ENCODE results near the gene SRXN1. TPM values are rescaled to one million over a fixed set of nuclear protein-coding genes. Genes with fewer than 3 reads are reported as not detected.
"Not testable (repeated sequence)": the region's sequence is repeated elsewhere in the genome, so short reads cannot be mapped to it uniquely, and the experiment has no call there.

Gene SRXN1
- total RNA-seq, 1 donor from 2014 or later = 12.6 TPM

DNA sequence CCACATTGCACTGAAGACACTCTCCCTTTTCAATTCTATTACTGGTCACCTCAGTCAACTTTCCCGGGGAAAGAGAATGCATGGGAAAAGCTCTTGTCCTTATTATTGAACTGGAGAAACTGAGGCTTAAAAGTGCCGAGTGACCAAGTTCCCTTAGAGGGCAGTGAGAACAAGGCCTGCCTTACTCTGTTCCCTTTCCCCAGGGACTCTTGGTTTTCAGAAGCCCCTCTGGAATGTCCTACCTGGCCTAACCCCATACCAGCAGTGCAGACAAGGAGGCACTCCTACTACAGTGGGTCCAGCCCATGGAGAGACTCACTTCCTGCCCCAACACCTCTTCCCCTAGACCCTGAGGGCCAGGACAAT is 6.1 kb downstream of the SRXN1 start:
- Mint-ChIP-seq H3K9me3 (no peaks in the 10 kb centered on the region), H3K27me3 (ENCODE audit: low read depth) (peaks cover 3% of the 10 kb centered on the region), H3K4me1 (peaks cover 17% of the 10 kb centered on the region), H3K4me3 (no peak overlapping the region), H3K27ac (ENCODE audit: unreplicated experiment) (no peak overlapping the region), H3K36me3 (ENCODE audit: low read depth) (peaks cover 5% of the 10 kb centered on the region)
- no peak for DNase-seq (ENCODE audit: low read depth, low spot score)
- TF ChIP-seq, protein P1, sequence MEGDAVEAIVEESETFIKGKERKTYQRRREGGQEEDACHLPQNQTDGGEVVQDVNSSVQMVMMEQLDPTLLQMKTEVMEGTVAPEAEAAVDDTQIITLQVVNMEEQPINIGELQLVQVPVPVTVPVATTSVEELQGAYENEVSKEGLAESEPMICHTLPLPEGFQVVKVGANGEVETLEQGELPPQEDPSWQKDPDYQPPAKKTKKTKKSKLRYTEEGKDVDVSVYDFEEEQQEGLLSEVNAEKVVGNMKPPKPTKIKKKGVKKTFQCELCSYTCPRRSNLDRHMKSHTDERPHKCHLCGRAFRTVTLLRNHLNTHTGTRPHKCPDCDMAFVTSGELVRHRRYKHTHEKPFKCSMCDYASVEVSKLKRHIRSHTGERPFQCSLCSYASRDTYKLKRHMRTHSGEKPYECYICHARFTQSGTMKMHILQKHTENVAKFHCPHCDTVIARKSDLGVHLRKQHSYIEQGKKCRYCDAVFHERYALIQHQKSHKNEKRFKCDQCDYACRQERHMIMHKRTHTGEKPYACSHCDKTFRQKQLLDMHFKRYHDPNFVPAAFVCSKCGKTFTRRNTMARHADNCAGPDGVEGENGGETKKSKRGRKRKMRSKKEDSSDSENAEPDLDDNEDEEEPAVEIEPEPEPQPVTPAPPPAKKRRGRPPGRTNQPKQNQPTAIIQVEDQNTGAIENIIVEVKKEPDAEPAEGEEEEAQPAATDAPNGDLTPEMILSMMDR (conservative IDR thresholded peaks at IDR 0.05) = no peak

DNA sequence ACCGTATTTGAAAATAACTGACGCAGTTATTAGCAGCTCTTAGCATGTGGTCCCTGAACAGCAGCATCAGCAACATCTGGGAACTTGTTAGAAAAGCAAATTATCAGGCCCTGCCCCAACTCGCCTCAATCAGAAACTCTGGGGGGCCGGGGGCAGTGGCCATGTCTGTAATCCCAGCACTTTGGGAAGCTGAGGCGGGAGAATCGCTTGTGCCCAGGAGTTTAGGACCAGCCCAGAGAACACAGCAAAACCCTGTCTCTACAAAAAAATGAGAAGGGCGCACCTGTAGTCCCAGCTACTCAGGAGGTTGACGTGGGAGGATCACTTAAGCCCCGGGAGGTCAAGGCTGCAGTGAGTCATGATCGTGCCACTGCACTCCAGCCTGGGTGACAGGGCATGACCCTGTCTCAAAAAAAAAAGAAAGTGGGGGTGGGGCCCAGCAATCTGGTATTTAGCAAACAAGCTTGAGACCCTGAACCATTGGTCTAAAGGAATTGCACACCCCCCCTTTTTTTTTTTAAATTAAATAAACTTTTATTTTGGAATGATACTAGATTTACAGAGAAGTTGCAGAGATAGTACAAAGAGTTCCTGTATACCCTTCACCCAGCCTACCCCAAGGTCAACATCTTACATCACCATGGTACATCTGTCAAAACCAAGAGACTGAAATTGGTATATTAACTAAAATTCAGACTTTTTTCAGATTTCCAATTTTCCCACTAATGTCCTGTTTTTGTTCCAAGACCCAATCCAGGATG is 6.7 kb downstream of the SRXN1 start:
- H3K27ac Mint-ChIP-seq (ENCODE audit: unreplicated experiment) = no peak overlapping the region
- no peak for DNase-seq (ENCODE audit: low read depth, low spot score)
- H3K27me3 Mint-ChIP-seq (ENCODE audit: low read depth) = peaks cover 6% of the 10 kb centered on the region

DNA sequence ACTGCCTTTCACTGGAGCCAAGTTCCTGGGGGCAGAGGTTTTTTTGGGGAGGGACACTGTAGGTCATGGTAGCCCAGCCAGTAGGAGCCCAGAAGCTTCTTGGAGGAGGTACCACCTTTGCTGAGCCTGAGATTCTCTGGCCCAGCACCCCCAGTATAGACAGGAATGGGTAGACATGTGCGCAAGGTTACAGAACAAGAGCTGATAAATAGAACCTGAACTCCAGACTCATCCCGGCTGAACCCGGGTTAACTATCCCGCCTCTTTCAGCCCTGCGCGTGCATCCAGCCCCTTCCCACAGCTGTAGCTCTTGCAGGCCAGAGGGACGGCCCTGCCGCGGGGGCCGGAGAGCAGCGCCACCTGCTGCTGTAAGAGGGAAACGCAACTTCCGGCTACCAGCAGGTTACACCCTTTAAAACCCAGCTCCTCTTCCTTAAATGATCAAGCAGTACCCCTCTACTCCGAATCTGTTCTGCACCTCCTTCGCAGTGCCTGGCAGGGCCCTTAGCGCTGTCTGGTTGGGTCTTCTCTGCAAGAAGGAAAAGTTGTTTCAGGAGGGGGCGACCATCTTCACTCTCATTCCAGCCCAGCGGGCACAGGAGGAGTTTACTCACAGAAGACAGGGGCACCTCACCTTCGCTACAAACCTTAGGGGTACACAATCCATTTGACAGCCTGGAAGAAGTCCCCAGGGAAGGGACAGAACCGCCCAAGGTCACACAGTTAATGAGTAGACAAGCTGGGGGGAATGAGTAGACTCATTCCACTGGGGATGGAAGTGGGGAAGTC is 7.5 kb downstream of the SRXN1 start:
- no peaks in the 10 kb centered on the region for H3K9me3 Mint-ChIP-seq
- peaks cover 10% of the 10 kb centered on the region for H3K27me3 Mint-ChIP-seq (ENCODE audit: low read depth)
- no peak overlapping the region for H3K27ac Mint-ChIP-seq (ENCODE audit: unreplicated experiment)
- peaks cover 5% of the 10 kb centered on the region for H3K36me3 Mint-ChIP-seq (ENCODE audit: low read depth)
- H3K4me3 Mint-ChIP-seq = peak overlapping the region; percentile 51
- peaks cover 21% of the 10 kb centered on the region for H3K4me1 Mint-ChIP-seq
- DNase-seq (ENCODE audit: low read depth, low spot score) = peak; percentile 86
- TF ChIP-seq, protein P1 (conservative IDR thresholded peaks at IDR 0.05) = peak; percentile 96

More for the DNA sequence above, 6.7 kb downstream of the SRXN1 start:
- Mint-ChIP-seq H3K4me3 (no peak overlapping the region), H3K9me3 (no peaks in the 10 kb centered on the region), H3K4me1 (peaks cover 17% of the 10 kb centered on the region), H3K36me3 (ENCODE audit: low read depth) (peaks cover 5% of the 10 kb centered on the region)
- TF ChIP-seq, protein P1 (conservative IDR thresholded peaks at IDR 0.05) = no peak

DNA sequence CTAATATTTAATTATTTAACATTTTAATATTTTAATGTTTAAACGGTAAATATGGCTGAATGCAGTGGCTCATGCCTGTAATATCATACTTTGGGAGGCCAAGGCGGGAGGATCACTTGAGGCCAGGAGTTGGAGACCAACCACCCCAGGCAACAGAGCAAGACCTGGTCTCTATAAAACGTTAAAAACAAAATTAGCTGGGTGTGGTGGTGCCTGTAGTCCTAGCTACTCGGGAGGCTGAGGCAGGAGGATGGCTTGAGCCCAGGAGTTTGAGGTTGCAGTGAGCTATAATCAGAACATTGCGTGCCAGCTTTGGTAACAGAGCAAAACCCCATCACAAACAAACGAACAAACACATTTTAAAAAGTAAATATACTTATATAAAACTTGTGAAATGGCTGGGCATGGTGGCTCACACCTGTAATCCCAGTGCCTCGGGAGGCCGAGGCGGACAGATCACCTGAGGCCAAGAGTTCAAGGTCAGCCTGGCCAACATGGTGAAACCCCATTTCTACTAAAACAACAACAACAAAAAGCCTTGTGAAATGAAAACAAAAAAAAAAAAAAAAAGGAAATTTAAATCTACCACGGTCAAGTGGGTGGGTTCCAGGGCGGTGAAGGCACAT is 8.2 kb downstream of the SRXN1 start:
- DNase-seq (ENCODE audit: low read depth, low spot score) = no peak
- H3K4me3 Mint-ChIP-seq = no peak overlapping the region
- TF ChIP-seq, protein P1 (conservative IDR thresholded peaks at IDR 0.05) = no peak
- peaks cover 16% of the 10 kb centered on the region for H3K27me3 Mint-ChIP-seq (ENCODE audit: low read depth)
- H3K4me1 Mint-ChIP-seq = peaks cover 21% of the 10 kb centered on the region
- H3K36me3 Mint-ChIP-seq (ENCODE audit: low read depth) = peaks cover under 1% of the 10 kb centered on the region
- no peak overlapping the region for H3K27ac Mint-ChIP-seq (ENCODE audit: unreplicated experiment)
- H3K9me3 Mint-ChIP-seq = no peaks in the 10 kb centered on the region

DNA sequence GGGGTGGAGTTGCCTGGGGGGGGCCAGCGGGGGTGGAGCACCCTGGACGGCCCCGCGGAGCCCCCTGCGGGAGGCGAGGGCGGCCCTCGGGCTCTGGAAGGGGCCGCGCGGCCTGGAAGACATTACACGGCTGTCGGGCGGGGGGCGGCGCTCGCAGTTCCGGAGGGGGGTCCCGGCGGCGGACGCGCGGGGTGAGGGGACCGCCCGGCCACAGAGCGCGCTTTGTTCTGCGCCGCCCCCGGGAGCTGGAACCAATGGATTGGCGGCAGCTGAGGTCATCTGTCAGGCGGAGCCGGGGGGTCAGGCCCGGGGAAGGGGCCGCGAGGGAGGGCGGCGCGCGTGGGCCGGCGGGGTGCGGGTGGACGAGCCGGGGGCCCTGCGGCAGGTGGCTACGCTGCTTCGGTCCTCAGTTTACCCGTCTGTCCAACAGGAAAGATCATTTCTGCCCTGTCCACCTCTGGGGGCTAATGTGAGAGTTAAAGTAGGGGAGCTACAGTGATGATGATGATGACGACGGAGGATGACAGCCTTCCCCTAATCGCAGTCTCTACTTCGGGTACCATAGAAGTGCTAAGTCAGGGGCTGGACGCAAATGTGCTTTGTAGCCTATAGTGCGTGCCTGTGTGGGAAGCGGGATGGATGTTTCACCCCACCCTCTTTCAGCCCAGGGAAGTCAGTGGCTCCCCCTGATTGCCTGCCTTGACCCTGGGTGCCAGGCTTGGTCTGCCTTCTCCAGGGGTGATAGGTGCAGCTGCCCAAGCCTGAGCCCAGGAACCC is 10.4 kb downstream of the SRXN1 start:
- Mint-ChIP-seq H3K27me3 (ENCODE audit: low read depth) (peaks cover 20% of the 10 kb centered on the region), H3K4me3 (peak overlapping the region; percentile 72), H3K36me3 (ENCODE audit: low read depth) (no peaks in the 10 kb centered on the region), H3K27ac (ENCODE audit: unreplicated experiment) (no peak overlapping the region), H3K4me1 (peaks cover 21% of the 10 kb centered on the region), H3K9me3 (no peaks in the 10 kb centered on the region)
- no peak for DNase-seq (ENCODE audit: low read depth, low spot score)
- TF ChIP-seq, protein P1 (conservative IDR thresholded peaks at IDR 0.05) = no peak

DNA sequence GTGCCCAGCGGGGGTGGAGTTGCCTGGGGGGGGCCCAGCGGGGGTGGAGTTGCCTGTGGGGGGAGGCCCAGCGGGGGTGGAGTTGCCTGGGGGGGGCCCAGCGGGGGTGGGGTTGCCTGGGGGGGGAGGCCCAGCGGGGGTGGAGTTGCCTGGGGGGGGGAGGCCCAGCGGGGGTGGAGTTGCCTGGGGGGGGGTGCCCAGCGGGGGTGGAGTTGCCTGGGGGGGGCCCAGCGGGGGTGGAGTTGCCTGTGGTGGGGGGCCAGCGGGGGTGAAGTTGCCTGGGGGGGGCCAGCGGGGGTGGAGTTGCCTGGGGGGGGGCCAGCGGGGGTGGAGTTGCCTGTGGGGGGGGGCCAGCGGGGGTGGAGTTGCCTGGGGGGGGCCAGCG is 11.0 kb downstream of the SRXN1 start:
- Mint-ChIP-seq H3K4me1 (peaks cover 21% of the 10 kb centered on the region), H3K27me3 (ENCODE audit: low read depth) (peaks cover 23% of the 10 kb centered on the region)
- H3K9me3 Mint-ChIP-seq; H3K36me3 Mint-ChIP-seq (ENCODE audit: low read depth); H3K4me3 Mint-ChIP-seq; H3K27ac Mint-ChIP-seq (ENCODE audit: unreplicated experiment); DNase-seq (ENCODE audit: low read depth, low spot score): not testable (repeated sequence)
